Measurements from ENCODE around the gene PRLR.
A peak's percentile ranks its signal among the peaks of the same experiment; 100 is the strongest.

PRLR gene

GRCh38 chr5:35233601-35234000 is 3.3 kb upstream of the PRLR start:
- no peak for DNase-seq (ENCODE audit: low spot score)

GRCh38 chr5:35233121-35233520 is 2.8 kb upstream of the PRLR start:
- DNase-seq (ENCODE audit: low spot score): no peak

GRCh38 chr5:35232124-35232523 is 1.8 kb upstream of the PRLR start:
- no peak for DNase-seq (ENCODE audit: low spot score)

GRCh38 chr5:35229076-35230037 is 930 bp downstream of the PRLR start:
- DNase-seq (ENCODE audit: low spot score): no peak

GRCh38 chr5:35228310-35228709 is 2.0 kb downstream of the PRLR start:
- no peak for DNase-seq (ENCODE audit: low spot score)

- no peak for DNase-seq (ENCODE audit: low spot score)
Observed at GRCh38 chr5:35227720-35228119, 2.6 kb downstream of the PRLR start.

GRCh38 chr5:35223787-35224395 is 6.4 kb downstream of the PRLR start:
- DNase-seq (ENCODE audit: low spot score): no peak

GRCh38 chr5:35220967-35221366 is 9.3 kb downstream of the PRLR start:
- DNase-seq (ENCODE audit: low spot score): no peak

GRCh38 chr5:35218981-35219380 is 11.3 kb downstream of the PRLR start:
- no peak for DNase-seq (ENCODE audit: low spot score)

- no peak for DNase-seq (ENCODE audit: low spot score)
Observed at GRCh38 chr5:35214051-35214450, 16.2 kb downstream of the PRLR start.

- DNase-seq (ENCODE audit: low spot score): no peak
Observed at GRCh38 chr5:35213608-35214007, 16.7 kb downstream of the PRLR start.

- no peak for DNase-seq (ENCODE audit: low spot score)
Observed at GRCh38 chr5:35212122-35212982, 17.9 kb downstream of the PRLR start.

GRCh38 chr5:35209862-35210261 is 20.4 kb downstream of the PRLR start:
- DNase-seq (ENCODE audit: low spot score): no peak

GRCh38 chr5:35205606-35206005 is 24.7 kb downstream of the PRLR start:
- no peak for DNase-seq (ENCODE audit: low spot score)

GRCh38 chr5:35205186-35205585 is 25.1 kb downstream of the PRLR start:
- no peak for DNase-seq (ENCODE audit: low spot score)

GRCh38 chr5:35203403-35203802 is 26.9 kb downstream of the PRLR start:
- no peak for DNase-seq (ENCODE audit: low spot score)

GRCh38 chr5:35202319-35203111 is 27.8 kb downstream of the PRLR start:
- DNase-seq (ENCODE audit: low spot score): peak; percentile 34

GRCh38 chr5:35201291-35201690 is 29.0 kb downstream of the PRLR start:
- no peak for DNase-seq (ENCODE audit: low spot score)

- no peak for DNase-seq (ENCODE audit: low spot score)
Observed at GRCh38 chr5:35199886-35200285, 30.4 kb downstream of the PRLR start.

- no peak for DNase-seq (ENCODE audit: low spot score)
Observed at GRCh38 chr5:35198686-35199085, 31.6 kb downstream of the PRLR start.

- DNase-seq (ENCODE audit: low spot score): no peak
Observed at GRCh38 chr5:35198075-35198474, 32.2 kb downstream of the PRLR start.

GRCh38 chr5:35197351-35197750 is 32.9 kb downstream of the PRLR start:
- no peak for DNase-seq (ENCODE audit: low spot score)
